K562 (cell line): ENCODE measurements around the gene DGKE. TPM values are rescaled to one million over a fixed set of nuclear protein-coding genes. Genes with fewer than 3 reads are reported as not detected.

Source experiments
- ATAC-seq: fragments of 200-7000 bp; cut with Tn5 transposase; 3 replicates; pipeline ENCODE4 v1.9.1; 2020; ENCODE audit warnings: moderate library complexity
- BruUV-seq: library from RNA; stranded (reverse); fragments of 400-500 nt; replicated peaks from 2 replicates; lab custom pipeline; 2021; lab: Mats Ljungman, UMichigan
- CTCF ChIA-PET: fragments of 300-600 bp; formaldehyde crosslinking; extraction: SDS; loops from one replicate; lab custom pipeline; 2021; ENCODE audit warnings: low intra/inter-chr PET ratio; lab: Yijun Ruan, JAX
- POLR2A ChIA-PET: fragments of 300-600, 350-650 bp; sonication (Branson Sonifier 250); formaldehyde crosslinking; extraction: SDS; loops from one replicate; lab custom pipeline; 2021; ENCODE audit warnings: antibody characterized with exemption, inconsistent platforms; lab: Yijun Ruan, JAX
- DNase-seq, 4 experiments: peaks; one replicate each; pipeline versions ENCODE4 v3.0.0 to v3.0.0-alpha.2; 2011 to 2018; ENCODE audit warnings: low spot score in 3 of 4, mixed read lengths in 3 of 4; ENCODE audit errors: extremely low read depth in 1 of 4
- FAIRE-seq: peaks from 2 replicates; lab custom pipeline; 2011; peaks lifted over from hg19 to GRCh38; lab: Jason Lieb, UNC
- H2AFZ ChIP-seq: 2 replicates; pipeline ENCODE4 v1.6.0; 2011; ENCODE audit warnings: low read depth, low read length, control low read depth, inconsistent platforms
- H3K27ac ChIP-seq: fragments of 200-600 bp; 3 replicates; pipeline ENCODE4 v1.8.0; 2011; ENCODE audit warnings: low read depth, mild to moderate bottlenecking, control low read depth, inconsistent platforms, low read length, moderate library complexity, mixed read lengths; ENCODE audit errors: extremely low read depth
- H3K27me3 ChIP-seq, 2 experiments: fragments of 300-600 bp in 1 of 2; 2 replicates in 1 of 2; 3 replicates in 1 of 2; pipeline versions ENCODE4 v1.6.0 to v1.8.0; 2011; ENCODE audit warnings: inconsistent platforms in 2 of 2, low read length in 2 of 2, mild to moderate bottlenecking in 1 of 2, mixed read lengths in 1 of 2, moderate library complexity in 1 of 2; ENCODE audit not compliant: control insufficient read depth in 2 of 2, insufficient read depth in 2 of 2
- H3K36me3 ChIP-seq: fragments of 300-600 bp; 3 replicates; pipeline ENCODE4 v1.8.0; 2011; ENCODE audit warnings: mild to moderate bottlenecking, low read length, inconsistent platforms; ENCODE audit not compliant: control insufficient read depth, insufficient read depth
- H3K4me1 ChIP-seq, 2 experiments: fragments of 200-600 bp in 1 of 2; replicated peaks in 1 of 2; 2 replicates in 1 of 2; 3 replicates in 1 of 2; pipeline versions ENCODE4 v1.5.1 to v1.8.0; 2011; ENCODE audit warnings: inconsistent platforms in 2 of 2, low read length in 2 of 2, mild to moderate bottlenecking in 1 of 2, mixed read lengths in 1 of 2, moderate library complexity in 1 of 2; ENCODE audit not compliant: control insufficient read depth in 2 of 2, insufficient read depth in 2 of 2
- H3K4me2 ChIP-seq: 2 replicates; pipeline ENCODE4 v1.6.1; 2011; ENCODE audit warnings: low read length, control low read depth, inconsistent platforms, mixed read lengths; ENCODE audit not compliant: insufficient read depth
- H3K4me3 ChIP-seq: fragments of 200-600 bp; sonication (generic), shearing (Covaris generic); 2 replicates; pipeline ENCODE4 v1.5.1; 2016; ENCODE audit warnings: control low read depth, inconsistent platforms
- H3K79me2 ChIP-seq: fragments of 200-600 bp; 3 replicates; pipeline ENCODE4 v1.8.0; 2011; ENCODE audit warnings: low read length, inconsistent platforms; ENCODE audit not compliant: control insufficient read depth, insufficient read depth
- H3K9ac ChIP-seq, 2 experiments: 2 replicates each; pipeline versions ENCODE4 v1.6.0 to v1.6.1; 2011; ENCODE audit warnings: low read depth in 2 of 2, low read length in 2 of 2, control low read depth in 1 of 2, inconsistent platforms in 1 of 2, mild to moderate bottlenecking in 1 of 2, mixed read lengths in 1 of 2; ENCODE audit not compliant: insufficient read depth in 1 of 2
- H3K9me1 ChIP-seq: one replicate; pipeline ENCODE4 v1.6.0; 2011; ENCODE audit warnings: inconsistent platforms, mild to moderate bottlenecking, low read length, moderate library complexity; ENCODE audit not compliant: control insufficient read depth, insufficient read depth
- H3K9me3 ChIP-seq: replicated peaks from 2 replicates; pipeline ENCODE4 v1.5.1; 2011; ENCODE audit warnings: low read depth, low read length, inconsistent platforms; ENCODE audit not compliant: control insufficient read depth, insufficient read depth
- H4K20me1 ChIP-seq: replicated peaks from 2 replicates; pipeline ENCODE4 v1.6.1; 2011; ENCODE audit warnings: low read length, inconsistent platforms, mixed read lengths; ENCODE audit not compliant: control insufficient read depth, insufficient read depth
- CEBPG ChIP-seq, 3 experiments: fragments of 200-800 bp in 1 of 3; sonication (Bioruptor generic) in 1 of 3; sonication (generic) in 1 of 3; formaldehyde crosslinking in 1 of 3; IDR thresholded peaks in 2 of 3; conservative IDR thresholded peaks in 1 of 3; 2 replicates each; pipeline versions ENCODE4 v1.6.1 to v1.8.0; 2016 to 2022; ENCODE audit warnings: missing compliant biosample characterization in 2 of 3, missing genetic modification characterization in 2 of 3, mild to moderate bottlenecking in 1 of 3, missing genetic modification reagents in 1 of 3
- NR2C1 ChIP-seq, 2 experiments: fragments of 450-650 bp; IDR thresholded peaks; 2 replicates each; pipeline ENCODE4 v1.6.1; 2017; ENCODE audit warnings: mild to moderate bottlenecking in 2 of 2, antibody characterized with exemption in 1 of 2, inconsistent platforms in 1 of 2, missing compliant biosample characterization in 1 of 2, missing genetic modification characterization in 1 of 2
- NR2C2 ChIP-seq, 2 experiments: fragments of 200-800 bp in 1 of 2; sonication (Bioruptor generic) in 1 of 2; sonication (generic) in 1 of 2; formaldehyde crosslinking in 1 of 2; IDR thresholded peaks; 2 replicates each; pipeline versions ENCODE4 v1.6.1 to v1.8.0; 2016 to 2022; ENCODE audit warnings: mild to moderate bottlenecking in 1 of 2, missing compliant biosample characterization in 1 of 2, missing genetic modification characterization in 1 of 2, missing genetic modification reagents in 1 of 2
- PATZ1 ChIP-seq: fragments of 250-450 bp; sonication (Bioruptor Pico); IDR thresholded peaks from 2 replicates; pipeline ENCODE4 v1.5.0; 2020; ENCODE audit warnings: mild to moderate bottlenecking, borderline replicate concordance
- PHB2 ChIP-seq: fragments of 450-650 bp; IDR thresholded peaks from 2 replicates; pipeline ENCODE4 v1.6.1; 2017; ENCODE audit warnings: low read depth
- PPARD ChIP-seq: fragments of 250-450 bp; sonication (Bioruptor Pico); IDR thresholded peaks from 2 replicates; pipeline ENCODE4 v1.8.0; 2022; ENCODE audit warnings: inconsistent platforms, mild to moderate bottlenecking, moderate library complexity
- RAD21 ChIP-seq, 2 experiments: fragments of 250-450 bp in 1 of 2; fragments of 450-650 bp in 1 of 2; sonication (Bioruptor Pico) in 1 of 2; formaldehyde crosslinking in 1 of 2; IDR thresholded peaks in 1 of 2; conservative IDR thresholded peaks in 1 of 2; 2 replicates each; pipeline versions ENCODE4 v1.4.0 to v1.8.0; 2020 to 2022; ENCODE audit warnings: mild to moderate bottlenecking in 2 of 2, moderate library complexity in 1 of 2
- TSC22D4 ChIP-seq: fragments of 450-650 bp; IDR thresholded peaks from 2 replicates; pipeline ENCODE4 v1.6.1; 2016; ENCODE audit warnings: missing genetic modification characterization, missing biosample characterization, control low read depth
- YY1 ChIP-seq, 3 experiments: IDR thresholded peaks; 2 replicates each; pipeline ENCODE4 v1.6.1; 2011; ENCODE audit warnings: low read length in 2 of 3, mild to moderate bottlenecking in 2 of 3, moderate library complexity in 2 of 3, borderline replicate concordance in 1 of 3, control low read depth in 1 of 3, low read depth in 1 of 3; ENCODE audit not compliant: insufficient read depth in 3 of 3, insufficient replicate concordance in 2 of 3, control insufficient read depth in 1 of 3, insufficient read length in 1 of 3; ENCODE audit errors: extremely low read depth in 1 of 3
- WGBS: fragments of 100-300 bp; shearing (Covaris generic); methylation state at CpG from one replicate; pipeline ENCODE4 v1.1.6; 2016; ENCODE audit warnings: low coverage, mixed read lengths; ENCODE audit not compliant: insufficient coverage; ENCODE audit errors: missing lambda C conversion rate; 5-methylcytosine and 5-hydroxymethylcytosine counted together
- in situ Hi-C: fragments of 300-500 bp; cut with MboI; formaldehyde crosslinking; loops from 4 replicates; pipeline ENCODE4 v1.15.0; 2018; ENCODE audit warnings: inconsistent platforms, mixed read lengths
- intact Hi-C: fragments of 100-400 bp; cut with micrococcal nuclease; formaldehyde crosslinking; loops from 2 replicates; pipeline ENCODE4 v1.14.2; 2022
- polyA plus RNA-seq, 8 experiments: library from polyadenylated mRNA; depleted of rRNA in 4 of 8; stranded (reverse) in 5 of 8; unstranded in 3 of 8; fragments of >200 nt; fragmentation: Nextera tagmentation in 2 of 8; fragmentation: Illumina TruSeq in 1 of 8; extraction: Ambion mirVana in 2 of 8; extraction: Trizol in 1 of 8; gene quantifications; 2 replicates each; pipeline versions ENCODE4 v1.2.1 to v1.2.3, GENCODE V29; 2011 to 2014; ENCODE audit warnings: inconsistent platforms in 1 of 8, missing spikeins in 1 of 8
- total RNA-seq, 7 experiments: library from RNA; depleted of rRNA in 6 of 7; stranded (reverse); fragments of >200 nt in 6 of 7; fragmentation: Illumina TruSeq in 2 of 7; extraction: Trizol in 2 of 7; gene quantifications; 2 replicates each; pipeline versions ENCODE4 v1.2.1 to v1.2.3, GENCODE V29; 2011 to 2021; ENCODE audit warnings: low replicate concordance in 1 of 7

The DGKE gene
- total and polyA plus RNA-seq, 9 of the 15 experiments (the other 6 are each of a cell fraction or from before 2014, with no cell fraction given) = 1.3 to 9.9 (median 5.9) TPM

DNA sequence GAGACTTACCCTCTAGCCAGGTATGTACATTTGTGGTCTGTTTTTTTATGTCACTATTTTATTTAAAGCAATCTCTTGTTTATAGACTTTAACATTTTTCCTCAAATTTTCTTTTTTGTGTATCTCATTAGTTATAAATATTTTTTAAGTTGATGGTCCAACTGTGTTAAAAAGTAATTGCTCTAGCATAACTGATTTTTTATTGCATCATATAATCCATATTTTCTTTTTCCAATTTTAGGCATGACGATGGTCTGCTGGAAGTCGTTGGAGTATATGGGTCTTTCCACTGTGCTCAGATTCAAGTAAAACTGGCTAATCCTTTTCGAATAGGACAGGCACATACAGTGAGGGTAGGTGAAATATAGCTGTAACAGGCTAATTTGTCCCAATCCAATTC is 27.9 kb downstream of the DGKE start:
- Histone ChIP-seq H3K9ac (no peak overlapping the region), H3K79me2 (no peaks in the 10 kb centered on the region), H3K4me1 (no peaks in the 10 kb centered on the region), H2AFZ (no peak overlapping the region), H3K4me2 (no peak overlapping the region), H4K20me1 (no peaks in the 10 kb centered on the region), H3K36me3 (peaks cover 70% of the 10 kb centered on the region), H3K4me3 (no peak overlapping the region), H3K27me3 (no peaks in the 10 kb centered on the region), H3K9me1 (no peaks in the 10 kb centered on the region), H3K9me3 (no peaks in the 10 kb centered on the region), H3K27ac (no peak overlapping the region)
- no peak for TF ChIP-seq PATZ1 (CRISPR knock-in tag)
- TF ChIP-seq CEBPG (CRISPR knock-in tag; IDR thresholded peaks at IDR 0.05) = no peak
- peak; percentile 50 to 51; a peak in 3 of 4 replicates for TF ChIP-seq CEBPG (tag; conservative IDR thresholded peaks at IDR 0.05 in 1 of 2, IDR thresholded peaks at IDR 0.05 in 1 of 2)
- intact Hi-C loops = no loop called here
- 77% methylated on average over 3 of the region's 3 CpGs for WGBS
- CTCF ChIA-PET = no interaction called here
- no TSS peak for BruUV-seq
- no peak for FAIRE-seq
- in situ Hi-C loops = no loop called here
- POLR2A ChIA-PET = no interaction called here
- no peak for DNase-seq
- ATAC-seq = no peak

DNA sequence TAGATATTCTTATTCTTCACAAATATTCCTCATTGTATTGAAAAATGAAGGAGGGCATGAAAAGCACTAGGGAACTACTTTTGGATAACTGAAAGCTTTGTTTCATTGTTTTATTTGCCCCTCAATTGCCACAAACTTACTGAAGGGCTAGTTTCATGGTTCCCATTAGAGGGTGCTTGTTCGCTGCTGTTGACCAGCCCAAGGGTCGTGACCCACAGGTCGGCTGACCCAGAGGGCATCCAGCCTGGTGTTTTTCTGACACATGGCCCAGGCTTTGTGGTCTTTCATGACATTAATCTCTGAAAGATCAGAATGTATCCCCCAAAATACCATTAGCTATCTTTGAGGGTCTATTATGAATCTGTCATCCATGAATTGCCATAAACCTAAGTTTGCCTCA is 30.0 kb downstream of the DGKE start:
- Histone ChIP-seq H3K9me1 (no peaks in the 10 kb centered on the region), H3K4me3 (no peak overlapping the region), H3K9ac (no peak overlapping the region), H3K9me3 (no peaks in the 10 kb centered on the region), H3K36me3 (peaks cover 55% of the 10 kb centered on the region), H4K20me1 (no peaks in the 10 kb centered on the region), H3K4me2 (no peak overlapping the region), H3K27ac (no peak overlapping the region), H3K79me2 (no peaks in the 10 kb centered on the region), H2AFZ (no peak overlapping the region), H3K27me3 (no peaks in the 10 kb centered on the region), H3K4me1 (no peaks in the 10 kb centered on the region)
- WGBS = 60% methylated on average over 3 of the region's 3 CpGs
- intact Hi-C loops (no loop called here), in situ Hi-C loops (no loop called here)
- ATAC-seq (no peak), FAIRE-seq (no peak), DNase-seq (no peak)
- no TSS peak for BruUV-seq
- CTCF ChIA-PET = no interaction called here
- POLR2A ChIA-PET = interaction anchor here (1.3 kb wide), 1 partner anchor 13 kb away, joined by 3 read pairs; no protein-coding TSS in a partner anchor
- TF ChIP-seq NR2C1 (IDR thresholded peaks at IDR 0.05) (peak; percentile 33; the same call in 1 of the 2 replicates), NR2C1 (tag; IDR thresholded peaks at IDR 0.05) (0 out of 2 replicates have a peak, but pooled peaks have one; percentile 21), PHB2 (no peak), TSC22D4 (tag) (no peak), NR2C2 (CRISPR knock-in tag; IDR thresholded peaks at IDR 0.05) (no peak), NR2C2 (tag; IDR thresholded peaks at IDR 0.05) (peak; percentile 44; the same call in 1 of the 2 replicates), PPARD (no peak), RAD21 (CRISPR knock-in tag; conservative IDR thresholded peaks at IDR 0.05 in 1 of 2, IDR thresholded peaks at IDR 0.05 in 1 of 2) (peak in 1 of 2 experiments; percentile 18; a peak in 1 of 4 replicates), YY1 (IDR thresholded peaks at IDR 0.05; ENCODE audit: borderline replicate concordance in 1 of 3, control insufficient read depth in 1 of 3, extremely low read depth in 1 of 3, insufficient read depth in 3 of 3, insufficient read length in 1 of 3, insufficient replicate concordance in 2 of 3, low read depth in 1 of 3, low read length in 2 of 3) (no peak)
